Keratinocyte (primary cell): ENCODE data around the gene LFNG.

Source experiments
- EZH2 ChIP-seq: IDR thresholded peaks from one replicate; pipeline ENCODE4 v1.6.1; 2012; ENCODE audit warnings: inconsistent platforms, mild to moderate bottlenecking, low read length, moderate library complexity
- TF ChIP-seq, protein P1 (sequence below), 3 experiments: IDR thresholded peaks in 1 of 3; conservative IDR thresholded peaks in 1 of 3; optimal IDR thresholded peaks in 1 of 3; 2 replicates in 2 of 3; 3 replicates in 1 of 3; pipeline versions ENCODE3 to v1.5.1; 2011; ENCODE audit warnings: low read length in 3 of 3, mild to moderate bottlenecking in 3 of 3, moderate library complexity in 2 of 3, control low read depth in 1 of 3, inconsistent platforms in 1 of 3; ENCODE audit not compliant: insufficient read depth in 2 of 3; ENCODE audit errors: extremely low read depth in 1 of 3

DNA sequence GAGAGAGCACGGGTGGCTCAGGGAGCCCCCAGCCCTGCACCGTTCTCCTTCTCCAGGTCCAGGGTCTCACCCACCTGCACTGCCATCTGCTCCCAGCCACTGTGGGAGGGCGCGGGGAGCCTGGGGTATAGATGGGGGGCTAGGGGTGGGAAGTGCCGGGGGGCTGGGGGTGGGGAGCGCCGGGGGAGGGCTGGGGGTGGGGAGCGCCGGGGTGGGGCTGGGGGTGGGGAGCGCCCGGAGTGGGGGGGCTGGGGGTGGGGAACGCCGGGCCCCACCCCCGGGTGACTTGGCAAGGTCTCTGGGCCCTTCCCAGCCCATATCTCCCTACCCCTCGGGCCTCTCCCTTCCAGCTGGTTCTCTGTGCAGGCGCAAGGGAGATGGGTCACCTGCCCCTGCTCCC, 43.3 kb upstream of the LFNG start, which contains the start of gene GRIFIN:
- TF ChIP-seq, protein P1, sequence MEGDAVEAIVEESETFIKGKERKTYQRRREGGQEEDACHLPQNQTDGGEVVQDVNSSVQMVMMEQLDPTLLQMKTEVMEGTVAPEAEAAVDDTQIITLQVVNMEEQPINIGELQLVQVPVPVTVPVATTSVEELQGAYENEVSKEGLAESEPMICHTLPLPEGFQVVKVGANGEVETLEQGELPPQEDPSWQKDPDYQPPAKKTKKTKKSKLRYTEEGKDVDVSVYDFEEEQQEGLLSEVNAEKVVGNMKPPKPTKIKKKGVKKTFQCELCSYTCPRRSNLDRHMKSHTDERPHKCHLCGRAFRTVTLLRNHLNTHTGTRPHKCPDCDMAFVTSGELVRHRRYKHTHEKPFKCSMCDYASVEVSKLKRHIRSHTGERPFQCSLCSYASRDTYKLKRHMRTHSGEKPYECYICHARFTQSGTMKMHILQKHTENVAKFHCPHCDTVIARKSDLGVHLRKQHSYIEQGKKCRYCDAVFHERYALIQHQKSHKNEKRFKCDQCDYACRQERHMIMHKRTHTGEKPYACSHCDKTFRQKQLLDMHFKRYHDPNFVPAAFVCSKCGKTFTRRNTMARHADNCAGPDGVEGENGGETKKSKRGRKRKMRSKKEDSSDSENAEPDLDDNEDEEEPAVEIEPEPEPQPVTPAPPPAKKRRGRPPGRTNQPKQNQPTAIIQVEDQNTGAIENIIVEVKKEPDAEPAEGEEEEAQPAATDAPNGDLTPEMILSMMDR (optimal IDR thresholded peaks at IDR 0.05 in 1 of 3, IDR thresholded peaks at IDR 0.05 in 1 of 3, conservative IDR thresholded peaks at IDR 0.05 in 1 of 3; ENCODE audit: extremely low read depth in 1 of 3, insufficient read depth in 2 of 3, low read length in 3 of 3) = no peak
- TF ChIP-seq EZH2 = no peak
